H7 (cell line): Measurements from ENCODE around the gene TIE1. TPM values are rescaled to one million over a fixed set of nuclear protein-coding genes. Genes with fewer than 3 reads are reported as not detected.
A peak's percentile ranks its signal among the peaks of the same experiment; 100 is the strongest.
"Not testable (repeated sequence)": the region's sequence is repeated elsewhere in the genome, so short reads cannot be mapped to it uniquely, and the experiment has no call there.

Experiments
- DNase-seq: peaks from one replicate; pipeline ENCODE4 v3.0.0; 2012
- H3K27me3 ChIP-seq: 2 replicates; pipeline ENCODE4 v1.6.0; 2011; ENCODE audit warnings: mild to moderate bottlenecking, low read length; ENCODE audit not compliant: control insufficient read depth, insufficient read depth
- H3K36me3 ChIP-seq: replicated peaks from 2 replicates; pipeline ENCODE4 v1.5.1; 2011; ENCODE audit warnings: low read length; ENCODE audit not compliant: control insufficient read depth, insufficient read depth
- H3K4me3 ChIP-seq: 2 replicates; pipeline ENCODE4 v1.5.1; 2011; ENCODE audit warnings: low read depth, mild to moderate bottlenecking, control low read depth, low read length, moderate library complexity; ENCODE audit not compliant: insufficient read depth
- total RNA-seq: library from RNA; depleted of rRNA; stranded (reverse); fragments of >200 nt; shearing (Covaris generic); gene quantifications from 2 replicates; pipeline ENCODE4 v1.2.3, GENCODE V29; 2014

TIE1 gene
- total RNA-seq, 1 experiment from 2014 or later, result 2.6 TPM

DNA sequence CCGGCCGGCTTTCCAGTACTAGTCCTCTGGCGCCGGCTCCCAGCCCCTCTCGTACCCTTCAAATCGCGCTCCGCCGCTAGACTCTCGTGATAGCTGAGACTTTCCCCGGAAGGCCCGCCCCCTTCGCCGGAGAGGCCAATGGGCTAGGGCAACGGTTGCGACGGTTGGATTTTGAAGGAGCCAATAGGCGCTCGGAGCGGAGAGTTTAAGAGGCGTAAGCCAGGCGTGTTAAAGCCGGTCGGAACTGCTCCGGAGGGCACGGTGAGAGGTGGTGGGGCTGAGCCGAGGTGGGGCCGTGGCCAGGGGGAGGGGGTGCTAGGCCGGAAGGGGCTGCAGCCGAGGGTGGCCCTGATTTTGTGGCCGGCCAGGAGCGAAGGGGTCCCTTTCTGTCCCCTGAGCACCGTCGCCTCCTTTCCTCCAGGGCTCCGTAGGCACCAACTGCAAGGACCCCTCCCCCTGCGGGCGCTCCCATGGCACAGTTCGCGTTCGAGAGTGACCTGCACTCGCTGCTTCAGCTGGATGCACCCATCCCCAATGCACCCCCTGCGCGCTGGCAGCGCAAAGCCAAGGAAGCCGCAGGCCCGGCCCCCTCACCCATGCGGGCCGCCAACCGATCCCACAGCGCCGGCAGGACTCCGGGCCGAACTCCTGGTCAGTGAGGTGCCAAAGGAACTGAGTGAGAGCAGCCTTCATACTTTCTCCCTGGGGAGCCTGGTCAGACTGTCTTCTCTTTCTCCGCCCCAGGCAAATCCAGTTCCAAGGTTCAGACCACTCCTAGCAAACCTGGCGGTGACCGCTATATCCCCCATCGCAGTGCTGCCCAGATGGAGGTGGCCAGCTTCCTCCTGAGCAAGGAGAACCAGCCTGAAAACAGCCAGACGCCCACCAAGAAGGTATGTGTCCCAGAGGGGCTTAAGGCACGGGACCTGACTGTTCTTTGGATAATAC, 58.2 kb downstream of the TIE1 start, which contains the start of gene CDC20:
Gene CDC20 (plus strand): TSS at position 236 of the 948 bp plus-strand sequence. CDS start 235 bp downstream, at position 471.
- H3K36me3 ChIP-seq, result peaks cover 35% of the 10 kb centered on the region
- peak; percentile 97 for DNase-seq
- no peaks in the 10 kb centered on the region for H3K27me3 ChIP-seq
- peak within 1 kb of the TSS; percentile 100 for H3K4me3 ChIP-seq

DNA sequence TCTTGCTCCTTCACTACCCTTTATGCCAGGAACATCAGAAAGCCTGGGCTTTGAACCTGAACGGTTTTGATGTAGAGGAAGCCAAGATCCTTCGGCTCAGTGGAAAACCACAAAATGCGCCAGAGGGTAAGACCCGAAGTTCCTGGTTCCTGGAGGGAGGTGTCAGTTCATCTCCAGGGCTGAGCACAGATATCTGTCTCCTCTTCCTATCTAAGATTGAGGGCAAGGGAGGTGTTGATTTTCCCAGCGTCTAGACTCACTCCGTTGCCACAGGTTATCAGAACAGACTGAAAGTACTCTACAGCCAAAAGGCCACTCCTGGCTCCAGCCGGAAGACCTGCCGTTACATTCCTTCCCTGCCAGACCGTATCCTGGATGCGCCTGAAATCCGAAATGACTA, 58.9 kb downstream of the TIE1 start:
- H3K4me3 ChIP-seq, result peak overlapping the region; percentile 100
- H3K36me3 ChIP-seq, result peaks cover 41% of the 10 kb centered on the region
- H3K27me3 ChIP-seq, result no peaks in the 10 kb centered on the region
- peak; percentile 25 for DNase-seq

DNA sequence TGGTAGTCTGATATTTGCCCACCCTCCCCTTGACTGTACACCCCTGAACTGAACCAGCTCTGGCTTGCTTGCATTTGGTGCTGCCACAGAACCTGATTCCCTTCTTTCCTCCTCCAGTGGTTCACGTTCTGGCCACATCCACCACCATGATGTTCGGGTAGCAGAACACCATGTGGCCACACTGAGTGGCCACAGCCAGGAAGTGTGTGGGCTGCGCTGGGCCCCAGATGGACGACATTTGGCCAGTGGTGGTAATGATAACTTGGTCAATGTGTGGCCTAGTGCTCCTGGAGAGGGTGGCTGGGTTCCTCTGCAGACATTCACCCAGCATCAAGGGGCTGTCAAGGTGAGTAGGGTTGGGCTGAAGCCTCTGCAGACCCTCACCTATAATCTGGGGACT, 59.8 kb downstream of the TIE1 start:
- peak overlapping the region; percentile 100; the same call in 1 of the 2 replicates for H3K4me3 ChIP-seq
- no peaks in the 10 kb centered on the region; the same call in 1 of the 2 replicates for H3K27me3 ChIP-seq
- H3K36me3 ChIP-seq, result peaks cover 41% of the 10 kb centered on the region
- no peak for DNase-seq

DNA sequence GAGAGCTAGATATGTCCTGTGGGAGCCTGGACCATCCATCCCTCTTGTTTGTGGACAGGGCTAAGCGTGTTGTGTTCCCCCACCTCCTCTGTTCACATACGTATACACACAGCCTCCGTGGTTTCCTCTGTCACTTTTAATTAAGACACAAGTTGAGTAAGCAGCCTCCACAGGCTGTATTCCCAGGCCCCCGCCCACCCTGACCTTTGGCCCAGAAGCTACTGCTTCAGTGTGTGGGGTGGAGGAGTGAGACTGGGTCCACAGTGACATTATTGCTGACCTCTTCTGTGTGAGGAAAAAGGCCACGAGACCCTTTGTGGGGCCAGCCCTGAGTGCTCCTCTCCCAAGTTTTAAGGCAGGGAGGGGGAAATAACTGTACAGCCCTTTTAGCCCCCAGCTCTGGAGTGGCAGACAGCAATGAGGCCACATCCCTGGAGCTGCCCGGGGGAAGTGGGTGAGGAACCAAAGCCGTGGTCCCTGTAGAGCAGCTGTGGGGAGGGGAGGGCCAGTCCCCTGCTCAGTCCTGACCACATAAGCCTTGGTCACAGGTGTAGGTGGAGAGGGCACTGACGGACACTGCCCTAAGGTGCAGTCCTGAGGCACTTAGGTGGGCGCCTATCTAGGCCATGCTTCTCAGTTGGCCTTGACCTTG, 62.6 kb downstream of the TIE1 start:
- DNase-seq, result peak; percentile 31
- H3K27me3 ChIP-seq, result no peaks in the 10 kb centered on the region; the same call in 1 of the 2 replicates
- no peak overlapping the region for H3K4me3 ChIP-seq
- H3K36me3 ChIP-seq, result peaks cover 41% of the 10 kb centered on the region

DNA sequence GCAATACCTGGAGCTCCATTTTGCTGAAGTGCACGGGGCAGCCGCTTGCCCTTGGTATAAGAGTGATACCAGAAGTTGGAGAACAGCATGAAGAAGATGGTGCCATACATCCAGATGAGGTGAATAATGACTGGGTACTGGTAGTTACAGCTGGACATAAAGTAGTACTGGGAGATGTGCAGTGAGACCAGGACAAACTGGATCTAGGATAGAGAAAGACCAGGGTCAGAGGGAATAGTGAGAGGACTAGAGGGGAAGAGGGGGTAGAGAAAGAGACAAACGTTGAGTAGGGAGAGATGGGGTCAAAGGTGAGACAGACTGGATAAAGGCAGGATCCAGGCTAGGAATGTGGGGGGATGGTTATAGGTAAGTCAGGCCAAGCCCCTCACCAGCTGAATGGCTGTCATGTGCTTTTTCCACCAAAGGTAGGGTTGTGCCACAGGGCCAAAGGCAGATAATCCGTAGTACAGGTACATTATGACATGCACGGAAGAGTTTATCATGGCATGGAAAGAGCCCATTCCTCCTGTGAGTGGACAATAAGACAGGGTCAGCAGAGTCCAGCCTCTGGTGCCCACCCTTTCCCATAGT, 63.2 kb downstream of the TIE1 start:
- H3K27me3 ChIP-seq, result no peaks in the 10 kb centered on the region; the same call in 1 of the 2 replicates
- DNase-seq, result peak; percentile 41
- H3K4me3 ChIP-seq, result no peak overlapping the region
- peaks cover 41% of the 10 kb centered on the region for H3K36me3 ChIP-seq

DNA sequence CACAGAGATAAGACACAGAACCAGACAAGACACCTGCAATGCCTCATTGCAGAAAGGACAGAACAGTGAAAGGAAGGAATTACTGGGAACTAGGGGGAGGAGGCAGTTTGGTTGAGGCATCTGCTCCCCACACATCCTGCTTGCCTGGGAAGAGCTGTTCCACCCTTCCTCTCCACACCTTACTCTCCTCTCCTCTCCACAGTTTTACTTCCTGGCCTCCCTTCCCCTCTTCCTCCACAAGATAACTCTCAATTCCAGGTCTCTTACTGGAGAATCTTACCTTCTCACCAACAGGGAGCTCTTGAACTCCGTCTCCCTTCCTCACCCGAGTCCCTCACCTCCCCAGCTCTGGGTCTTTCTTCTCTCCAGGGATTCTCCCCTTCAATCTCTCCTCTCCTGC, 64.9 kb downstream of the TIE1 start:
- peaks cover 31% of the 10 kb centered on the region for H3K36me3 ChIP-seq
- H3K4me3 ChIP-seq, result no peak overlapping the region
- no peak for DNase-seq
- H3K27me3 ChIP-seq, result no peaks in the 10 kb centered on the region; the same call in 1 of the 2 replicates

DNA sequence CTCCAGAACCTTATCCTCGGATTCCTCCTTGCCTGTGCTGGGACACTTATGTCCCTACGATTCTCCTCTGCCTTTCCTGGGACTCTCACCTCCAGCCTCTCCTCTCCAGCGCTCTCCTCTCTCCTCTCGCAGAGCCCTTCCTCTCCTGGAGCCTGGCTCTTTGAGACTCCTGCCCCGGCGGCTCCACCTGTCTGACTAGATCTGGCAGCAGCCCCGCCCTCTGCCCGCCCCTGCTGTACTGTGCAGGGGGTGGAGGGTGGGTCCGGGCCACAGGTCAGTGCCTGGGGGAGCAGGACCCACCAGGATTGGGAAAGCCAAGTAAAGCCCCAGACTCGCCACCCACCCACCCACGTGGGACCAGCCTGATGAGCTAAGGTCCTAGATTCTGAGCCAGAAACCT, 65.4 kb downstream of the TIE1 start:
- no peaks in the 10 kb centered on the region; the same call in 1 of the 2 replicates for H3K27me3 ChIP-seq
- DNase-seq, result peak; percentile 81
- peaks cover 26% of the 10 kb centered on the region for H3K36me3 ChIP-seq
- H3K4me3 ChIP-seq, result peak overlapping the region; percentile 72; the same call in 1 of the 2 replicates

DNA sequence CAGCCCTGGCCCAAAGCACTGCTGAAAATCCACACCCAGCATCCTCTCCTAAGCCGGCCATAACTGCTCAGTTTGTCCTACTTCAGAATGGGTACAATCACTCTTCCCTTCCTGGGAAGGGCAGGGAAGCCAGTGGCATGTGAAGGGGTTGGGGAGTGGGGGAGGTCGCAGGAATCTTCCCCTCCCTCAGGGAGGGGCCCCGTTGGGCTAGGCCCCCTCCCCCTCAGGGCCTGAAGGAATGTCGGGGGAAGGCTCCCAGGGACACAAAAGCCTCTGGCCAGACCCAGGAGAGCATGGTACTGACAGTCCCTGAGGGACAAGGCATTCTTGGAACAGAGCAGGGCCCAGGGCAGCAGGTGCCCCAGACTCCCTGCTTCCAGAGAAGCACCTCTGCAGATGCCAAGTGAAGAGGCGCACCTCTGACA, 65.8 kb downstream of the TIE1 start:
- peaks cover 21% of the 10 kb centered on the region for H3K36me3 ChIP-seq
- no peaks in the 10 kb centered on the region; the same call in 1 of the 2 replicates for H3K27me3 ChIP-seq
- peak overlapping the region; percentile 72 for H3K4me3 ChIP-seq
- peak; percentile 80 for DNase-seq

DNA sequence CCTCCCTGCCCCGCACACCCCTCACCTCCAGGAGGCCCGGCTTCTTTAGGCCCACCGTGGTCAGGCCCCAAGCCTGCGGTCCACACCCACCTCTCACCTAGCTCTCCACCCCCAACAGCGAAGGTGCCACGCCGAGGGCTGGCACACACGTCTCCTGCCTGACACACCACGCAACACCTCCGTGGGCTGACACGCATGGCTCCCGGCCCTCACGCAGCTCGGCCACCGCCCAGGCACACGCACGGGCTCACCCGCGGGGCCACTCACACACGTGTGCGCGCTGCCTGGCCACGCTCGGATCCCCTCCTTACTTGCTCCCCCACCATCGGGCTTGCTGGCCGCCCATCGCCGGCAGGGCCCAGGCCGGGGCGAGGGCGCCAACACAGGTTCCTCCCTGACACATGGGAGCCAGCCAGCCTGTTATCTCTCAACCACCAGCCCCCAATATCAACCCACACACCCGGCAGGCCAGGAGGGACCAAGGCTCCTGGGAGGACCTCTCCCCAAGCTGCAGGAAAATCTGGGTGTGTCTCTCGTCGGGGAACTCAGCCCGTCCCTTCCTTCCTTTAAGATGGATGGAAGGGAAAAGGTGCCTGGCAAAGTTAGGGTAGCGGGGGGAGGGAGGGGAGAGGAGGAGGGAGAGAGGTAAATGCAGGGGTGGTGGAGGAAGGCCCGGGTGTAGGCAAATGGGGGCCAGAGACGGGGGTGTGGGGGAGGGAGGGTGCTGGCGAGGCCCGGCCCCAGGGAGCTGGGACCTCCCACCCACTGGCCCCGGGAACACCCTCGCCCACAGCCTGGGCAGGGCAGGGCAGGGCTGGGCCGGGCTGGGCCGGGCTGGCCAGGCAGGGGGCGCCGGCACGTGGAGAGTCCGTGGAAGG, 66.5 kb downstream of the TIE1 start:
- peak; percentile 87 for DNase-seq
- H3K4me3 ChIP-seq, result peak overlapping the region; percentile 72
- H3K27me3 ChIP-seq, result no peaks in the 10 kb centered on the region; the same call in 1 of the 2 replicates
- peaks cover 15% of the 10 kb centered on the region for H3K36me3 ChIP-seq

DNA sequence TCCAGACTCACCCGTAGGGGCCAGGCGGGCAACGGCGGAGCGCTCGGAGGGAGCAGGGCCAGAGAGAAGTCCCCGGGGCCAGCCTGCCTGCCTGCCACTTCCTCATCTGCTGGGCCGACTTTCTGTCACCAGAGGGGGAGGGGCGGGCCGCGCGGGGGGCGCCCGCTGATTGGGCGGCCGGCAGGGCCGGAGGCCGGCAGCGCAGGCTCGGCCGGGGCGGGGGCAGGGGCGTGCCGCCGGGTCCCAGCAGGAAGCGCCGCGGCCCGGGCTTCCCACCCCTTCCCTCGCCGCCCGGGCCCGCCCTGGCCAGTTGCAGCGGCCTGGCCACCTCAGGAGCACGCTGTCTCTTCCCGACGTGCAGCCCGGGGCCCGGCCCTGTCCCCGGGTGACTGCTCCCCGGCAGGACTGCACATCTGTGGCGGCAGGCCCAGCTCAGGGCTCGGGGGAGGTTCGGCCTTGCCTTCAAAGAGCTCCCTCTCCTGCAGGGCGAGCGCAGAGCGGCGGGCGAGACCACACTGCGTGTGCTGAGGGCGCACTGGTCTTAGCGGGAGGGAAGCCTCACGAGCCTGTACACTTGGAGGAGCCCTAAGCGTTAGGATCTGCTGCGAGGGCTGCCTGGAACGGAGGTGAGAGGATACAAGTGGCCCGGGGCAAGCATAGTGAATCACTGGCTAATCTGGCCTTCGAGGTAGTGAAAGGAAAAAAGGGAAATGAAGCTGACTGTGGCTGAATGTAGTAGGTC, 67.3 kb downstream of the TIE1 start, which contains the start of gene ELOVL1:
Gene ELOVL1 (minus strand): TSS at position 108 of the 742 bp plus-strand sequence. CDS start 2,402 bp downstream, outside the sequence.
- peaks cover 12% of the 10 kb centered on the region for H3K36me3 ChIP-seq
- DNase-seq, result peak; percentile 99
- no peaks in the 10 kb centered on the region; the same call in 1 of the 2 replicates for H3K27me3 ChIP-seq
- peak within 1 kb of the TSS; percentile 72 for H3K4me3 ChIP-seq

DNA sequence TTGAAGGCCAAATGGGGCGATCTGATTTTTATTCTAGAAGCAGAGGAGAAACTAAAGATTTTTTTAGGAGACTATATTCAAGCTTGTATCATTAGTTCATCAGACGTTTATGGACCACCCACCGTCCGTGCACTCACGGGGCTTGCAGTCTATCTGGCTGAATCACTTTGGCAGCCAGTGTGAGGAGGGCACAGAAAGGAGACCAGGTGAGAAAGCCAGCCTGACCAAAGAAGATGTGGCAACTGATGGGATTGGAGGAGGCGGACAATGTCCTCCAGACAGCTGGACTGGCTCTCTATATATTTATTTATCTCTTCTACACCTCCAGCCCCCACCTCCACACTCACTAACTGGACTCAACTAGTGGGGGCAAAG, 67.9 kb downstream of the TIE1 start:
- no peak for DNase-seq
- no peaks in the 10 kb centered on the region; the same call in 1 of the 2 replicates for H3K27me3 ChIP-seq
- peak overlapping the region; percentile 72 for H3K4me3 ChIP-seq
- peaks cover 8% of the 10 kb centered on the region for H3K36me3 ChIP-seq

DNA sequence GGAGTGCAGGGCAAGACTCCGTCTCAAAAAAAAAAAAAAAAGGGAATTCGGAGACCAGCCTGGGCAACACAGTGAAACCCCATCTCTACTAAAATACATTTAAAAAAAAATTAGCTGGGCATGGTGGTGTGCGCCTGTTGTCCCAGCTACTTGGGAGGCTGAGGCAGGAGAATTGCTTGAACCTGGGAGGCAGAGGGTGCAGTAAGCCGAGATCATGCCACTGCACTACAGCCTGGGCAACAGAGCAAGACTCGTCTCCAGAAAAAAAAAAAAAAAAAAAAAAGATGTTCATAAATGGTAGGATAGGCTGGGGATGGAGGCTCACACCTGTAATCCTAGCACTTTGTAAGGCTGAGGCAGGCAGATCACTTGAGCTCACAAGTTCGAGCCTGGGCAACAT, 69.0 kb downstream of the TIE1 start:
- not testable (repeated sequence) for H3K27me3 ChIP-seq, H3K36me3 ChIP-seq, H3K4me3 ChIP-seq, DNase-seq

DNA sequence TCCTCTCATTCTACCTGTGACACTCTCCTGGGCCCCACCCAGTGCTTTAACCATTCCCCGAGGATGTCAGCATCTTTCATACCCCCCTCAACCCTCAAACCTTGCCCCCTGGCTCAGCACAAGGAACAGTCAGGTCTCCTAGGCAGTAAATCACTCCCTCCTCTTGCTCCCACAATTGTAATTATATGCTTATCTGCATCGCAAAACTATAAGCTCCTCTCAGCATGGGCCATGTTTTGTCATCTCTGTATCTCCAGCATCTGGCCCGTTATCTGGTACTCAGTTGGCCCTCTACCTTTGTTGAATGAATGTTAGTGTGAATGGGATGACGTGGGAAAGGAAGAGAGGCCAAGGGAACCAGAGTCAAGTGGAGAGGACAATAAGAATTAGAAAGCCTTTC, 69.8 kb downstream of the TIE1 start:
- Histone ChIP-seq H3K4me3 (no peak overlapping the region), H3K27me3 (no peaks in the 10 kb centered on the region), H3K36me3 (no peaks in the 10 kb centered on the region; the same call in 1 of the 2 replicates)
- DNase-seq, result no peak
